NCI-H1694 (cell line): ENCODE data around the gene LRRC4C.

ENCODE experiments used
- DNase-seq: peaks from one replicate; lab custom pipeline; 2025; lab: John Stamatoyannopoulos, UW

Gene LRRC4C

DNA sequence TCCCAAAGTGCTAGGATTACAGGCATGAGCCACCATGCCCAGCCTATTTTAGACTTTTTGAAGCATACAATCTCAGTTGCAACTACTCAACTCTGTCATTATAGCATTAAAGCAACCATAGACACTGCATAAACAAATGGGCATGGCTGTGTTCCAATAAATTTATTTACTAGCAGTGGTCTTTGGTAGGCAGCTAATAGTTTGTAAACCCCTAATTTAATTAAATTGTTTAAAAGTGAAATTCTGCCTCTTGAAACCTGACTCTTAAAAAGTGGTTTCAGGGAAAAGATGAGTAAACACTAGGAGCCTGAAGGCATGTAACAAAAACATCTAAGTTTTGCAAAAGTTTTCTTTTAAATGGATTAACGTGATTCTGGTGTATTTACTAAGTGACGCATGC is 1364.5 kb downstream of the LRRC4C start:
- DNase-seq: no peak

DNA sequence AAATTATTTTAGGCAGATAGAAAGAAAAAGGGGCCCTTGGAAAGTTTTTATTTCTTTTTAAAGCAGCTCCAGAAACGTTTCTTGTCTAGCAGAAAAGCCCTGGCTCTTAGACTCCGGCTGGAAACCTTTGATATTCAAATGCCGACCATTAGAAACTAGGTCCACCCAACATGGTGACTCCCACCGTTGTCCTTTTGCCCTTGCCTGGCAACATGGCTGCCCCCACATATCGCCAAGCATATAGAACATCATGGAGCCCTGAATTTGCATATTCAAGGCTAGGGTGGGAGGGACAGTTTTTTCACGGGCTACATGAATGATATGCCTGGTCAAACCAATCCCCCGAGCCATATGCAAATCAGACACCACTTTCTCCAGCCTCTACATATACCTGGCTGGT is 1379.0 kb downstream of the LRRC4C start:
- DNase-seq: no peak
